Keratinocyte (primary cell): ENCODE results near the gene STX5. TPM values are rescaled to one million over a fixed set of nuclear protein-coding genes. Genes with fewer than 3 reads are reported as not detected.

Experiments used
- DNase-seq: peaks from one replicate; pipeline ENCODE4 v3.0.0-alpha.2; 2011; ENCODE audit warnings: low read depth, missing footprints, low spot score
- FAIRE-seq: peaks from 2 replicates; lab custom pipeline; 2011; peaks lifted over from hg19 to GRCh38; lab: Jason Lieb, UNC
- H2AFZ ChIP-seq: 2 replicates; pipeline ENCODE4 v1.6.0; 2012; ENCODE audit warnings: low read length, control low read depth, inconsistent platforms; ENCODE audit not compliant: control insufficient read depth
- H3K27ac ChIP-seq: 2 replicates; pipeline ENCODE4 v1.5.1; 2011; ENCODE audit warnings: low read length; ENCODE audit not compliant: control insufficient read depth, insufficient read depth
- H3K27me3 ChIP-seq: 3 replicates; pipeline ENCODE4 v1.6.0; 2011; ENCODE audit warnings: low read length; ENCODE audit not compliant: control insufficient read depth, insufficient read depth; ENCODE audit errors: extremely low read depth
- H3K36me3 ChIP-seq, 2 experiments: 2 replicates in 1 of 2; 3 replicates in 1 of 2; pipeline ENCODE4 v1.5.1; 2011; ENCODE audit warnings: low read length in 2 of 2, mild to moderate bottlenecking in 1 of 2; ENCODE audit not compliant: control insufficient read depth in 2 of 2, insufficient read depth in 2 of 2; ENCODE audit errors: extremely low read depth in 1 of 2
- H3K4me1 ChIP-seq: 3 replicates; pipeline ENCODE4 v1.5.1; 2011; ENCODE audit warnings: low read length; ENCODE audit not compliant: control insufficient read depth, insufficient read depth; ENCODE audit errors: extremely low read depth
- H3K4me2 ChIP-seq: 3 replicates; pipeline ENCODE4 v1.6.0; 2011; ENCODE audit warnings: low read depth, low read length; ENCODE audit not compliant: control insufficient read depth, insufficient read depth; ENCODE audit errors: extremely low read depth
- H3K4me3 ChIP-seq, 3 experiments: fragments of 200-600 bp in 1 of 3; sonication (generic) in 1 of 3; 2 replicates in 2 of 3; 3 replicates in 1 of 3; pipeline ENCODE4 v1.5.1; 2011 to 2016; ENCODE audit warnings: low read length in 3 of 3, mild to moderate bottlenecking in 3 of 3, control low read depth in 2 of 3, inconsistent platforms in 1 of 3, low read depth in 1 of 3, mixed read lengths in 1 of 3, mixed run types in 1 of 3, moderate library complexity in 1 of 3; ENCODE audit not compliant: control insufficient read depth in 2 of 3, insufficient read depth in 2 of 3; ENCODE audit errors: extremely low read depth in 1 of 3
- H3K79me2 ChIP-seq: 2 replicates; pipeline ENCODE4 v1.6.0; 2012; ENCODE audit warnings: low read length; ENCODE audit not compliant: control insufficient read depth, insufficient read depth
- H3K9ac ChIP-seq: 3 replicates; pipeline ENCODE4 v1.6.0; 2011; ENCODE audit warnings: low read length; ENCODE audit not compliant: control insufficient read depth, insufficient read depth; ENCODE audit errors: extremely low read depth
- H3K9me1 ChIP-seq: 3 replicates; pipeline ENCODE4 v1.6.0; 2011; ENCODE audit warnings: low read length; ENCODE audit not compliant: control insufficient read depth, insufficient read depth; ENCODE audit errors: extremely low read depth
- H3K9me3 ChIP-seq: 2 replicates; pipeline ENCODE4 v1.5.1; 2012; ENCODE audit warnings: low read depth, low read length; ENCODE audit not compliant: control insufficient read depth
- H4K20me1 ChIP-seq: 3 replicates; pipeline ENCODE4 v1.6.0; 2011; ENCODE audit warnings: low read length; ENCODE audit not compliant: control insufficient read depth, insufficient read depth; ENCODE audit errors: extremely low read depth
- EZH2 ChIP-seq: IDR thresholded peaks from one replicate; pipeline ENCODE4 v1.6.1; 2012; ENCODE audit warnings: inconsistent platforms, mild to moderate bottlenecking, low read length, moderate library complexity
- dilution Hi-C: fragments of 300-500 bp; cut with MboI; formaldehyde crosslinking; loops from one replicate; pipeline ENCODE4 v1.7.0; 2020; ENCODE audit warnings: low sequenced_read_pairs; ENCODE audit not compliant: extremely low pct_ligation_motif_present
- polyA minus RNA-seq, 3 experiments: library from RNA; depleted of rRNA, polyadenylated mRNA; stranded (reverse); fragments of >200 nt; gene quantifications; 1 replicate in 1 of 3; 2 replicates in 1 of 3; 3 replicates in 1 of 3; pipeline ENCODE4 v1.2.3, GENCODE V29; 2011
- polyA plus RNA-seq, 5 experiments: library from polyadenylated mRNA; depleted of rRNA in 3 of 5; stranded (reverse) in 3 of 5; stranded (forward) in 1 of 5; unstranded in 1 of 5; fragments of >200 nt; gene quantifications; 1 replicate in 1 of 5; 2 replicates in 3 of 5; 3 replicates in 1 of 5; pipeline versions ENCODE4 v1.2.1 to v1.2.3, GENCODE V29; 2011 to 2012; ENCODE audit warnings: missing spikeins in 2 of 5, low read depth in 1 of 5, low replicate concordance in 1 of 5
- TF ChIP-seq, protein P1 (sequence below), 3 experiments: IDR thresholded peaks in 1 of 3; conservative IDR thresholded peaks in 1 of 3; optimal IDR thresholded peaks in 1 of 3; 2 replicates in 2 of 3; 3 replicates in 1 of 3; pipeline versions ENCODE3 to v1.5.1; 2011; ENCODE audit warnings: low read length in 3 of 3, mild to moderate bottlenecking in 3 of 3, moderate library complexity in 2 of 3, control low read depth in 1 of 3, inconsistent platforms in 1 of 3; ENCODE audit not compliant: insufficient read depth in 2 of 3; ENCODE audit errors: extremely low read depth in 1 of 3

Gene STX5, protein sequence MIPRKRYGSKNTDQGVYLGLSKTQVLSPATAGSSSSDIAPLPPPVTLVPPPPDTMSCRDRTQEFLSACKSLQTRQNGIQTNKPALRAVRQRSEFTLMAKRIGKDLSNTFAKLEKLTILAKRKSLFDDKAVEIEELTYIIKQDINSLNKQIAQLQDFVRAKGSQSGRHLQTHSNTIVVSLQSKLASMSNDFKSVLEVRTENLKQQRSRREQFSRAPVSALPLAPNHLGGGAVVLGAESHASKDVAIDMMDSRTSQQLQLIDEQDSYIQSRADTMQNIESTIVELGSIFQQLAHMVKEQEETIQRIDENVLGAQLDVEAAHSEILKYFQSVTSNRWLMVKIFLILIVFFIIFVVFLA
- 20.4 to 30.4 TPM (median 25.6 TPM) in 3 replicates for polyA plus RNA-seq
- polyA plus RNA-seq (2011; ENCODE audit: low read depth), result 49.1 TPM
- polyA plus RNA-seq (2011; cell fraction: cytosol; rRNA removed), result 26.0 and 26.2 TPM in 2 replicates
- polyA plus RNA-seq (2011; cell fraction: nucleus; rRNA removed), result 20.2 and 22.6 TPM in 2 replicates
- 25.3 and 35.6 TPM in 2 replicates for polyA plus RNA-seq (2012; ENCODE audit: low replicate concordance)
- polyA minus RNA-seq, result 29.1 to 49.6 TPM (median 37.5 TPM) in 3 replicates
- polyA minus RNA-seq (2011; cell fraction: cytosol; rRNA and poly(A)+ RNA removed), result 22.8 TPM
- 10.2 and 11.9 TPM in 2 replicates for polyA minus RNA-seq (2011; cell fraction: nucleus; rRNA and poly(A)+ RNA removed)

DNA sequence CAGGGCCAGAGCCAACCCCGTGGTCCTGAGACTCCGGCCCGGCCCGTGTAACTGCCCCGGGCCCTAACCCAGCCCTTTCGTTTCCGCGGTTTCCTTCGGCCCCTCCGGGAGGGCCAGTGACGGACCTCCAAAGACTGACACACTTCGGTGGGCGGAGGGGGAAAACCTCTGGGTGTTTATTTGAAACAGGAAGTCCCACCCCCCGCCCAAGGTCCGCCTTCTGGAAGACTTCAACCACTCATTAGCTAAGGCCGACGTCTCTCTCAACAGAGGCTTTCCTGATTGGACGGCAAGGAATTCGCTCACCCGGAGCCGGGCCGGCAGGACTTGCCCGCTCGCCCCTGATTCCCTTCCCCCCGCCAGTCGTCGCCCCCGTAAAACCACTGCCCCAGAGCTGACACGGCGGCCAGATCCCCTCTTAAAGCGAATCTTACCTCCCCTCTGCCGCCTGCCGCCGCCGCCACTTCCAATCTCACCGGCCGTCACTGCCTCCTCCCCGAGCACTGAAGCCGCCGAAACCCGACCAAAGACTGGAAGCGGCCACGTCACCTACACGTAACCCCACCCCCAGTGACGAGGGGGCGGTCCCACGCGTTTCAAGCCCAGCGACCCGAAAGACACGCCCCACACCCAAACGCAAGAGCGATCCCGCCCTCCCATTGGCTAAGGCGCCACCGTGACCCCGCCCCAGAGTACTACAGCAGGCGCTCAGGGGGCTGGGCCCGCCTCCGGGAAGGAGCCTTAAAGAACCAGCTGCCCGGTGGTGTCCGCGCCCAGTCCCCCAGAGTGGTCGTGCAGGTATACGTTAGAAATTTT, at the start of gene STX5:
TSS of gene STX5 (minus strand) at position 532 of the 816 bp plus-strand sequence. CDS start 808 bp downstream, outside the sequence.
- peak within 1 kb of the TSS; percentile 94 for H3K9ac ChIP-seq
- peaks cover 52% of the 10 kb centered on the region for H3K79me2 ChIP-seq
- H3K9me3 ChIP-seq, result no peaks in the 10 kb centered on the region
- H4K20me1 ChIP-seq, result no peaks in the 10 kb centered on the region
- TF ChIP-seq, protein P1, sequence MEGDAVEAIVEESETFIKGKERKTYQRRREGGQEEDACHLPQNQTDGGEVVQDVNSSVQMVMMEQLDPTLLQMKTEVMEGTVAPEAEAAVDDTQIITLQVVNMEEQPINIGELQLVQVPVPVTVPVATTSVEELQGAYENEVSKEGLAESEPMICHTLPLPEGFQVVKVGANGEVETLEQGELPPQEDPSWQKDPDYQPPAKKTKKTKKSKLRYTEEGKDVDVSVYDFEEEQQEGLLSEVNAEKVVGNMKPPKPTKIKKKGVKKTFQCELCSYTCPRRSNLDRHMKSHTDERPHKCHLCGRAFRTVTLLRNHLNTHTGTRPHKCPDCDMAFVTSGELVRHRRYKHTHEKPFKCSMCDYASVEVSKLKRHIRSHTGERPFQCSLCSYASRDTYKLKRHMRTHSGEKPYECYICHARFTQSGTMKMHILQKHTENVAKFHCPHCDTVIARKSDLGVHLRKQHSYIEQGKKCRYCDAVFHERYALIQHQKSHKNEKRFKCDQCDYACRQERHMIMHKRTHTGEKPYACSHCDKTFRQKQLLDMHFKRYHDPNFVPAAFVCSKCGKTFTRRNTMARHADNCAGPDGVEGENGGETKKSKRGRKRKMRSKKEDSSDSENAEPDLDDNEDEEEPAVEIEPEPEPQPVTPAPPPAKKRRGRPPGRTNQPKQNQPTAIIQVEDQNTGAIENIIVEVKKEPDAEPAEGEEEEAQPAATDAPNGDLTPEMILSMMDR (optimal IDR thresholded peaks at IDR 0.05 in 1 of 3, IDR thresholded peaks at IDR 0.05 in 1 of 3, conservative IDR thresholded peaks at IDR 0.05 in 1 of 3; ENCODE audit: extremely low read depth in 1 of 3, insufficient read depth in 2 of 3, low read length in 3 of 3), result no peak
- no peak for TF ChIP-seq EZH2
- peak; percentile 92 for DNase-seq
- H3K27me3 ChIP-seq, result no peaks in the 10 kb centered on the region
- H3K4me2 ChIP-seq, result peak within 1 kb of the TSS; percentile 96
- H3K36me3 ChIP-seq, result peaks cover 31 to 37% of the 10 kb centered on the region in 2 experiments
- FAIRE-seq, result peak; percentile 23
- peak within 1 kb of the TSS; percentile 89 to 99 (median 97) for H3K4me3 ChIP-seq
- H2AFZ ChIP-seq, result peak within 1 kb of the TSS; percentile 81
- dilution Hi-C loops, result no loop called here
- H3K27ac ChIP-seq, result peak within 1 kb of the TSS; percentile 91
- peaks cover 12% of the 10 kb centered on the region for H3K4me1 ChIP-seq
- H3K9me1 ChIP-seq, result no peaks in the 10 kb centered on the region

DNA sequence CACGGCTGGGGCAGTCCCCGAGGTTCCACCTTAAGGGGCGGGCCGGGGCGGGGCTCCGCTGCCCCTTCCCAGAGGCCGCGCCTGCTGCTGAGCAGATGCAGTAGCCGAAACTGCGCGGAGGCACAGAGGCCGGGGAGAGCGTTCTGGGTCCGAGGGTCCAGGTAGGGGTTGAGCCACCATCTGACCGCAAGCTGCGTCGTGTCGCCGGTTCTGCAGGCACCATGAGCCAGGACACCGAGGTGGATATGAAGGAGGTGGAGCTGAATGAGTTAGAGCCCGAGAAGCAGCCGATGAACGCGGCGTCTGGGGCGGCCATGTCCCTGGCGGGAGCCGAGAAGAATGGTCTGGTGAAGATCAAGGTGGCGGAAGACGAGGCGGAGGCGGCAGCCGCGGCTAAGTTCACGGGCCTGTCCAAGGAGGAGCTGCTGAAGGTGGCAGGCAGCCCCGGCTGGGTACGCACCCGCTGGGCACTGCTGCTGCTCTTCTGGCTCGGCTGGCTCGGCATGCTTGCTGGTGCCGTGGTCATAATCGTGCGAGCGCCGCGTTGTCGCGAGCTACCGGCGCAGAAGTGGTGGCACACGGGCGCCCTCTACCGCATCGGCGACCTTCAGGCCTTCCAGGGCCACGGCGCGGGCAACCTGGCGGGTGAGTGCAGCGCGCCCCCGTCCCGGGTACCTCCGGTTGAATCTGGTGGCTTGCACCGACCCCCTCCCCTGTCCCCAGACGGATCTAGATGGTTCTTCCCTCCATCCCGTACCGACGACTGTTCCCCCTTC, 49.1 kb upstream of the STX5 start, which contains the start of gene SLC3A2:
TSS of gene SLC3A2 (plus strand) at position 94 of the 776 bp plus-strand sequence. CDS start at position 222, 128 bp downstream.
- DNase-seq, result peak; percentile 89
- no peaks in the 10 kb centered on the region for H3K9me1 ChIP-seq
- peaks cover 44% of the 10 kb centered on the region for H3K79me2 ChIP-seq
- H3K27ac ChIP-seq, result peak within 1 kb of the TSS; percentile 99
- TF ChIP-seq, protein P1 (optimal IDR thresholded peaks at IDR 0.05 in 1 of 3, IDR thresholded peaks at IDR 0.05 in 1 of 3, conservative IDR thresholded peaks at IDR 0.05 in 1 of 3; ENCODE audit: extremely low read depth in 1 of 3, insufficient read depth in 2 of 3, low read length in 3 of 3), result peak; percentile 42 to 88 (median 77)
- no peak for TF ChIP-seq EZH2
- peaks cover 26 to 36% of the 10 kb centered on the region in 2 experiments for H3K36me3 ChIP-seq
- peaks cover 24% of the 10 kb centered on the region for H4K20me1 ChIP-seq
- H3K27me3 ChIP-seq, result no peaks in the 10 kb centered on the region
- peak within 1 kb of the TSS; percentile 98 for H3K9ac ChIP-seq
- peaks cover 47% of the 10 kb centered on the region for H3K4me1 ChIP-seq
- dilution Hi-C loops, result no loop called here
- H3K9me3 ChIP-seq, result no peaks in the 10 kb centered on the region
- peak within 1 kb of the TSS; percentile 54 for H2AFZ ChIP-seq
- peak within 1 kb of the TSS; percentile 77 to 100 (median 95) for H3K4me3 ChIP-seq
- FAIRE-seq, result no peak
- H3K4me2 ChIP-seq, result peak within 1 kb of the TSS; percentile 99
